IMR-90 (cell line): ENCODE data around the gene NAPA. TPM values are rescaled to one million over a fixed set of nuclear protein-coding genes. Genes with fewer than 3 reads are reported as not detected.

ENCODE experiments used
- ATAC-seq: fragments of 200-7000 bp; cut with Tn5 transposase; 2 replicates; pipeline ENCODE4 v1.9.1; 2020; ENCODE audit warnings: low read depth, mild to moderate bottlenecking, moderate library complexity
- BruUV-seq: library from RNA; stranded (reverse); fragments of 400-500 nt; replicated peaks from 2 replicates; lab custom pipeline; 2021; lab: Mats Ljungman, UMichigan
- CTCF ChIA-PET: fragments of 300-600 bp; formaldehyde crosslinking; extraction: SDS; loops from one replicate; lab custom pipeline; 2021; ENCODE audit warnings: antibody characterized with exemption; lab: Yijun Ruan, JAX
- POLR2A ChIA-PET: fragments of 300-600 bp; sonication (Branson Sonifier 250); formaldehyde crosslinking; loops from one replicate; lab custom pipeline; 2022; ENCODE audit warnings: antibody characterized with exemption; ENCODE audit not compliant: unreplicated experiment; lab: Charles Lee
- DNase-seq: peaks from one replicate; pipeline ENCODE4 v3.0.0; 2013
- H2AFZ ChIP-seq: replicated peaks from 2 replicates; pipeline ENCODE3; 2013; ENCODE audit warnings: low read length, mild to moderate bottlenecking; ENCODE audit not compliant: poor library complexity
- H2AK5ac ChIP-seq: 2 replicates; pipeline ENCODE4 v1.6.1; 2013; ENCODE audit warnings: low read depth, low read length, inconsistent platforms
- H2AK9ac ChIP-seq: replicated peaks from 2 replicates; pipeline ENCODE3; 2013; ENCODE audit warnings: mild to moderate bottlenecking, low read depth, low read length, moderate library complexity; ENCODE audit not compliant: poor library complexity
- H2BK120ac ChIP-seq: 2 replicates; pipeline ENCODE4 v1.6.1; 2013; ENCODE audit warnings: low read depth, low read length, inconsistent platforms
- H2BK15ac ChIP-seq: 3 replicates; pipeline ENCODE4 v1.6.1; 2013; ENCODE audit warnings: low read depth, low read length, inconsistent platforms
- H2BK20ac ChIP-seq: 2 replicates; pipeline ENCODE4 v1.6.1; 2013; ENCODE audit warnings: low read depth, mild to moderate bottlenecking, inconsistent platforms, low read length, moderate library complexity
- H2BK5ac ChIP-seq: 2 replicates; pipeline ENCODE4 v1.6.1; 2013; ENCODE audit warnings: mild to moderate bottlenecking, low read depth, low read length, inconsistent platforms; ENCODE audit not compliant: poor library complexity, severe bottlenecking
- H3K14ac ChIP-seq: replicated peaks from 2 replicates; pipeline ENCODE4 v1.6.1; 2013; ENCODE audit warnings: low read depth, low read length, inconsistent platforms
- H3K18ac ChIP-seq: 2 replicates; pipeline ENCODE4 v1.6.1; 2013; ENCODE audit warnings: low read depth, low read length, control low read depth
- H3K23ac ChIP-seq: 2 replicates; pipeline ENCODE4 v1.6.1; 2013; ENCODE audit warnings: low read depth, low read length, inconsistent platforms
- H3K27ac ChIP-seq: 2 replicates; pipeline ENCODE4 v1.5.1; 2013; ENCODE audit warnings: mild to moderate bottlenecking, control low read depth, low read length; ENCODE audit not compliant: insufficient read depth
- H3K27me3 ChIP-seq: 2 replicates; pipeline ENCODE4 v1.6.1; 2013; ENCODE audit warnings: low read length; ENCODE audit not compliant: control insufficient read depth, insufficient read depth
- H3K36me3 ChIP-seq: 2 replicates; pipeline ENCODE4 v1.6.1; 2013; ENCODE audit warnings: low read length, mixed read lengths; ENCODE audit not compliant: control insufficient read depth, insufficient read depth
- H3K4ac ChIP-seq: 2 replicates; pipeline ENCODE4 v1.6.1; 2013; ENCODE audit warnings: low read depth, low read length, inconsistent platforms
- H3K4me1 ChIP-seq: 2 replicates; pipeline ENCODE4 v1.6.1; 2013; ENCODE audit warnings: low read length, mixed read lengths; ENCODE audit not compliant: control insufficient read depth, insufficient read depth
- H3K4me2 ChIP-seq: 2 replicates; pipeline ENCODE4 v1.6.1; 2013; ENCODE audit warnings: low read depth, mild to moderate bottlenecking, control low read depth, low read length, moderate library complexity
- H3K4me3 ChIP-seq: 2 replicates; pipeline ENCODE4 v1.5.1; 2013; ENCODE audit warnings: low read depth, mild to moderate bottlenecking, control low read depth, low read length, moderate library complexity; ENCODE audit not compliant: insufficient read depth
- H3K56ac ChIP-seq: 2 replicates; pipeline ENCODE4 v1.6.1; 2013; ENCODE audit warnings: low read length, inconsistent platforms; ENCODE audit not compliant: insufficient read depth; ENCODE audit errors: extremely low read depth
- H3K79me1 ChIP-seq, 2 experiments: 2 replicates each; pipeline ENCODE4 v1.6.1; 2013; ENCODE audit warnings: low read length in 2 of 2, inconsistent platforms in 1 of 2, low read depth in 1 of 2
- H3K9ac ChIP-seq: 2 replicates; pipeline ENCODE4 v1.6.1; 2013; ENCODE audit warnings: low read depth, low read length, control low read depth
- H3K9me1 ChIP-seq: 2 replicates; pipeline ENCODE4 v1.6.1; 2013; ENCODE audit warnings: low read length, inconsistent platforms; ENCODE audit not compliant: insufficient read depth
- H3K9me3 ChIP-seq: 2 replicates; pipeline ENCODE4 v1.6.1; 2013; ENCODE audit warnings: low read length; ENCODE audit not compliant: control insufficient read depth, insufficient read depth
- H4K20me1 ChIP-seq: 2 replicates; pipeline ENCODE4 v1.6.1; 2013; ENCODE audit warnings: low read length, inconsistent platforms; ENCODE audit not compliant: insufficient read depth
- H4K5ac ChIP-seq: 2 replicates; pipeline ENCODE4 v1.6.1; 2013; ENCODE audit warnings: mild to moderate bottlenecking, low read depth, low read length, control low read depth
- H4K8ac ChIP-seq, 2 experiments: 2 replicates each; pipeline ENCODE4 v1.6.1; 2013; ENCODE audit warnings: low read depth in 2 of 2, low read length in 2 of 2, control low read depth in 1 of 2, inconsistent platforms in 1 of 2
- H4K91ac ChIP-seq: 2 replicates; pipeline ENCODE4 v1.6.1; 2013; ENCODE audit warnings: low read depth, low read length, inconsistent platforms; ENCODE audit not compliant: insufficient read depth
- CHD1 ChIP-seq: IDR thresholded peaks from 2 replicates; pipeline ENCODE4 v1.6.1; 2012; ENCODE audit warnings: low read depth, low read length, improper control_type of control experiment
- MXI1 ChIP-seq: IDR thresholded peaks from 2 replicates; pipeline ENCODE4 v1.6.1; 2012; ENCODE audit warnings: low read depth, mild to moderate bottlenecking, low read length, moderate library complexity, borderline replicate concordance
- RAD21 ChIP-seq: IDR thresholded peaks from 2 replicates; pipeline ENCODE4 v1.6.1; 2012; ENCODE audit warnings: low read length, improper control_type of control experiment
- whole genome bisulfite sequencing, 2 experiments: methylation state at CpG; one replicate each; pipeline versions ENCODE4 v1.1.5 to v1.1.7; 2013; ENCODE audit warnings: missing lambda C conversion rate in 2 of 2; ENCODE audit not compliant: insufficient read length in 1 of 2; ENCODE audit errors: extremely low coverage in 2 of 2; 5-methylcytosine and 5-hydroxymethylcytosine counted together
- dilution Hi-C: fragments of 300-500 bp; cut with HindIII; formaldehyde crosslinking; loops from one replicate; pipeline ENCODE4 v1.14.3; 2018; ENCODE audit warnings: low sequenced_read_pairs; ENCODE audit not compliant: unreplicated experiment
- in situ Hi-C: fragments of 300-500 bp; cut with MboI; formaldehyde crosslinking; loops from 3 replicates; pipeline ENCODE4 v1.14.3; 2019; ENCODE audit warnings: low sequenced_read_pairs, inconsistent platforms, mixed read lengths
- intact Hi-C: fragments of 100-400 bp; cut with micrococcal nuclease; formaldehyde crosslinking; loops from 2 replicates; pipeline ENCODE4 v1.10.0; 2022
- polyA plus RNA-seq, 3 experiments: library from polyadenylated mRNA; depleted of rRNA; stranded (reverse); fragments of >200 nt; gene quantifications; 2 replicates each; pipeline ENCODE4 v1.2.3, GENCODE V29; 2012; ENCODE audit warnings: low replicate concordance in 1 of 3
- total RNA-seq: library from RNA; depleted of rRNA; stranded (reverse); fragments of >200 nt; gene quantifications from 2 replicates; pipeline ENCODE4 v1.2.3, GENCODE V29; 2012
- TF ChIP-seq, protein P1 (sequence below): conservative IDR thresholded peaks from 2 replicates; pipeline ENCODE4 v1.5.1; 2012; ENCODE audit warnings: mild to moderate bottlenecking, low read depth, low read length, improper control_type of control experiment

NAPA gene
- total and polyA plus RNA-seq, 2 of the 4 experiments (the other 2 are of a cell fraction): 76.4 to 126 TPM

DNA sequence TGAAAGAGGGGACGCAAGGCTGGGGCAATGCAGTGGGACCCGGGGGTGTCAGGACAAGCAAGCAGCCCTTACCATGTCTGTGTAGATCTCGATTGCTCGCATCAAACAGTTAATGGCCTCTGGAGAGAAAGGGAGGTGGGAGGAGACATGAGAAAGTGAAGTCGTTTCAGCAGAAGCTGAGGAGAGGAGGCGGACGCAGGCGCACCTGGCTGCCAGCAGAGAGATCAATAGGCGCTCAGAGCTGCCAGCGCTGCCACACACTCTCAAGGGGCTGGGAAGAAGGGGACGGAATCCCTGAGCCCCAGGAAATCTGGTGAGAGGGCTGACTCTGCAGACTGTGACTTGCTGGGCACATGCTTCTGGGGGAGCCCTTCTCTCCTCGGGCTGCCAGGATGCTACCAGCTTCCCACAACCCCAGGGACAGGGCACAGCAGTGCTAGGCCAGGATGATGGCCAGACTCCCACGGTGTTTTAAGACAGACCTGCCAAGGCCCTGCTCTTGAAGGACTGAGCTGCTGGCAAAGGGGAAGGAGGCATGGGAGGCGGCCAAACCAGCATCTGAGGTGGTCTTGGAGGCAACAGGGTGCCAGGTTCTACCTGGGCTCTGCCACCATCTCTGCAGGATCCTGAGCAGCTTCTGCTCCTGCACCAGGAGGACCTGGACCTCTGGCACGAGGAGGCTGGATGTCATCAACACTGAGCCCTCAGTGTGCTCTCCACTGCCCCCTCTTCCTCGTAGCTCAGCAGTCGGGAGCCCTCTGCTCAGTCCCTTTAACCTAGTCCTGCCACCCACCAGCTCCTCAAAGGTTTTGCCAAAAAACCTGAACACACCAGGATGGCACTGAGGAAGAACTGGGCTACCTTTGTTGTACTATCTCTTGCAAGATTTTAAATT is 19.1 kb downstream of the NAPA start:
- ChIA-PET CTCF (interaction anchor here (1.5 kb wide), 1 partner anchor 12 kb away, joined by 5 read pairs; the partner anchor contains the start of gene KPTN), POLR2A (no interaction called here)
- DNase-seq (no peak), ATAC-seq (no peak)
- Histone ChIP-seq H3K27ac (no peak overlapping the region), H3K18ac (no peak overlapping the region), H4K91ac (no peak overlapping the region), H3K4me2 (no peak overlapping the region), H3K9me1 (0 out of 2 replicates have a peak, but pooled peaks cover 3% of the 10 kb centered on the region), H3K4me3 (no peak overlapping the region), H2BK120ac (no peak overlapping the region), H2BK15ac (no peak overlapping the region), H2BK20ac (no peak overlapping the region), H4K5ac (no peak overlapping the region), H3K36me3 (peaks cover 61% of the 10 kb centered on the region), H3K9ac (no peak overlapping the region), H2AK5ac (no peak overlapping the region), H3K4ac (no peak overlapping the region), H3K23ac (no peak overlapping the region), H3K56ac (no peak overlapping the region), H2AK9ac (no peak overlapping the region), H4K20me1 (peaks cover 22% of the 10 kb centered on the region), H3K4me1 (no peaks in the 10 kb centered on the region), H3K14ac (no peak overlapping the region), H3K79me1 (peaks cover 3 to 23% of the 10 kb centered on the region in 2 experiments), H3K27me3 (no peaks in the 10 kb centered on the region), H2AFZ (no peak overlapping the region), H4K8ac (no peak overlapping the region), H3K9me3 (no peaks in the 10 kb centered on the region), H2BK5ac (no peak overlapping the region)
- TF ChIP-seq, protein P1, sequence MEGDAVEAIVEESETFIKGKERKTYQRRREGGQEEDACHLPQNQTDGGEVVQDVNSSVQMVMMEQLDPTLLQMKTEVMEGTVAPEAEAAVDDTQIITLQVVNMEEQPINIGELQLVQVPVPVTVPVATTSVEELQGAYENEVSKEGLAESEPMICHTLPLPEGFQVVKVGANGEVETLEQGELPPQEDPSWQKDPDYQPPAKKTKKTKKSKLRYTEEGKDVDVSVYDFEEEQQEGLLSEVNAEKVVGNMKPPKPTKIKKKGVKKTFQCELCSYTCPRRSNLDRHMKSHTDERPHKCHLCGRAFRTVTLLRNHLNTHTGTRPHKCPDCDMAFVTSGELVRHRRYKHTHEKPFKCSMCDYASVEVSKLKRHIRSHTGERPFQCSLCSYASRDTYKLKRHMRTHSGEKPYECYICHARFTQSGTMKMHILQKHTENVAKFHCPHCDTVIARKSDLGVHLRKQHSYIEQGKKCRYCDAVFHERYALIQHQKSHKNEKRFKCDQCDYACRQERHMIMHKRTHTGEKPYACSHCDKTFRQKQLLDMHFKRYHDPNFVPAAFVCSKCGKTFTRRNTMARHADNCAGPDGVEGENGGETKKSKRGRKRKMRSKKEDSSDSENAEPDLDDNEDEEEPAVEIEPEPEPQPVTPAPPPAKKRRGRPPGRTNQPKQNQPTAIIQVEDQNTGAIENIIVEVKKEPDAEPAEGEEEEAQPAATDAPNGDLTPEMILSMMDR: no peak
- TF ChIP-seq MXI1: no peak
- no peak for TF ChIP-seq RAD21
- TF ChIP-seq CHD1: no peak
- dilution Hi-C loops (no loop called here), in situ Hi-C loops (no loop called here), intact Hi-C loops (no loop called here)
- 95% methylated on average over 9 of the region's 17 CpGs; no CpG with 5 or more reads in 1 of the 2 experiments for WGBS, 2 experiments
- no TSS peak for BruUV-seq
